ENCODE results near the gene ROS1. TPM values are rescaled to one million over a fixed set of nuclear protein-coding genes. Genes with fewer than 3 reads are reported as not detected.

Gene ROS1
- total RNA-seq = not detected in 2 replicates

GRCh38 chr6:117425431-117426153, at the start of gene ROS1:
Gene ROS1 (minus strand): TSS chr6:117425942. CDS start chr6:117425656, 286 bp downstream.

GRCh38 chr6:117265410-117266256, 160.1 kb downstream of the ROS1 start, which contains the start of gene VGLL2:
Gene VGLL2 (plus strand): TSS chr6:117265558. CDS start chr6:117265764, 206 bp downstream.

Other genes with a start within 250 kb of the ROS1 start
- not detected in 2 replicates for gene VGLL2, start 160.4 kb downstream of the ROS1 start, total RNA-seq
- 37.4 and 50.7 TPM in 2 replicates for gene DCBLD1, start 56.7 kb upstream of the ROS1 start, total RNA-seq
- 25.3 and 42.6 TPM in 2 replicates for gene GOPC, start 176.6 kb upstream of the ROS1 start, total RNA-seq
- gene NUS1, start 249.5 kb upstream of the ROS1 start, total RNA-seq = 19.8 and 21.8 TPM in 2 replicates

Measured in epithelial cell of umbilical artery (primary cell).